Stimulated activated memory B cell treated with anti-CD40 and anti-IgM and Interleukin-4, amounts not matched to agents 10 μg/mL and 1 μg/mL and 100 μg/mL, for 72 hours (primary cell): ENCODE results near the gene ELF2.
"Not testable (repeated sequence)": the region's sequence is repeated elsewhere in the genome, so short reads cannot be mapped to it uniquely, and the experiment has no call there.

Experiments
- ATAC-seq: fragments of 150-1000 bp; cut with Tn5 transposase; 2 replicates; pipeline ENCODE4 v1.10.0; 2021
- H3K27ac Mint-ChIP-seq: one replicate; pipeline ENCODE4 v1.8.0; 2022; ENCODE audit warnings: mild to moderate bottlenecking, mixed read lengths
- H3K27me3 Mint-ChIP-seq: one replicate; pipeline ENCODE4 v1.8.0; 2022; ENCODE audit warnings: mixed read lengths
- H3K36me3 Mint-ChIP-seq: one replicate; pipeline ENCODE4 v1.8.0; 2022; ENCODE audit warnings: mixed read lengths
- H3K4me1 Mint-ChIP-seq: one replicate; pipeline ENCODE4 v1.8.0; 2022; ENCODE audit warnings: mixed read lengths
- H3K4me3 Mint-ChIP-seq: one replicate; pipeline ENCODE4 v1.8.0; 2022; ENCODE audit warnings: mild to moderate bottlenecking, moderate library complexity, mixed read lengths
- H3K9me3 Mint-ChIP-seq: one replicate; pipeline ENCODE4 v1.8.0; 2022; ENCODE audit warnings: mixed read lengths

The ELF2 gene

DNA sequence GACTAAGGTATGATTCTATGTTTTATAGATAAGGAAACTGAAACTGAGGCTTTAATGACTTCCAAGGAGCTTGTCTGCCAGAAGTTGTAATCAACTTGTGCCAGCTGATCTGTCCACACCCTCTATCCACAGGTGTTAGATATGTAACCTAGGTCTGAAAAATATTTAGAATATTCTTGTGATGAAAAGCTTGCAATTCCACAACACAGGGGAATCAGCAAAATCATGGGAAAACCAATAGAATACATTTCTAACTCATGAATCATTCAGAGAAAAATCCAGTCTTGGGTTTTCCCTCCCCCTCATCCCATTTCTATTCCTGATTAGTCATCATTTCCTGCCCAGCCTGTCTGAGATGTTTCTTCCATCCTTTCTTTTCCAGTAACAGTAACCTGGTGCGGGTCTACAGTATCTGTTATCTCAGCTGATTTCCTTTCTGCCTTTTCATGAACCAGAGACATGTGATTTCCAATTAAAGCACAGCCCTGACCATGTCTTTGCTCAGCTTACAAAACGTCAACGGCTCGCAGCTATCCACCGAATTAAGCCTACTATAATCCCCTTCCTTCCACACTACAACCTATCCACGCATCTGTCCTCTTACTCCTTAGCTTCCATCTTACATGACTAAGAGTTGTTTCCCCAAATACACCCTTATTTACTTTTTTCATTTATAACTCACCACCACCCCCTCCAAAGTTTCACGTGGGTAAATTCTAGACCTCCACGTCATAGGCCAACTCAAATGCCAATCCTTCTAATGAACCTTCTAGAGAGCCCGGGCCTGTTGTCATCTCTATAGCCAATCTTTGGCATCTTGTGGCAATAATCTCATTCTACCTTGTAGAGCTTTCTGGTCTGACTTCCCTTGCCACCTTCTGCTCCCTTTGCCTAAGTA, 162.4 kb downstream of the ELF2 start:
- peak overlapping the region; percentile 95 for H3K27ac Mint-ChIP-seq
- H3K27me3 Mint-ChIP-seq, result no peaks in the 10 kb centered on the region
- H3K4me1 Mint-ChIP-seq, result peaks cover 22% of the 10 kb centered on the region
- no peaks in the 10 kb centered on the region for H3K36me3 Mint-ChIP-seq
- no peaks in the 10 kb centered on the region for H3K9me3 Mint-ChIP-seq
- peak; percentile 34 for ATAC-seq
- H3K4me3 Mint-ChIP-seq, result peak overlapping the region; percentile 75

DNA sequence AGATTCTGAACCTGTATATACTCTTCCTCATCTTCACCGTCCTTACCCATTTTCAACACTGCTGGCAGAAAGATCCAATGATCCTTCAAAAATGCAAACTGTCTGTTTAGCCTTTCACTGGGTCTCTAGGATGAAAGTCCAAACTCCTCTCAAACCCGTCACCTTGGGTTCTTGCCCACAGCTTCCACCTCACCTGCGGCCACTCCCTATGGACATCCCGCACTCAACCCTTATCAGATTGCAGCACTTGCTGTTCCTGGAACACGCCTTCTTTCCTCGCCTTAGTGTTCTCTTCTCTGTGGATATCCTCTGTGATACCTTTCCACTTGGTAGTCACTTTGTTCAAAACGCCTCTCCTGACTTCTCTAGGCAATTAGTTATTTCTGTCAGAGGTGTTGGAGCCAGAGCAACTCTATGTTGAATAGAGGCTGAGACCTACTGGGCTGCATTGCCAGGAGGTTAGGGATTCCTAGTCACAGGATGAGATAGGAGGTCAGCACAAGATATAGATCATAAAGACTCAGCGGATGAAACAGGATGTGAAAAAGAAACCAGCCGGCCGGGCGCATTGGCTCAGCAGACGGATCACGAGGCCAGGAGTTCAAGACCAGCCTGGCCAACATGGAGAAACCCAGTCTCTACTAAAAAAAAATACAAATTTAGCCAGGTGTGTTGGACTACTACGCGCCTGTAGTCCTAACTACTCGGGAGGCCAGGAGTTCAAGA, 165.6 kb downstream of the ELF2 start:
- Mint-ChIP-seq H3K36me3 (no peaks in the 10 kb centered on the region), H3K4me1 (peaks cover 12% of the 10 kb centered on the region), H3K27ac (no peak overlapping the region), H3K4me3 (no peak overlapping the region), H3K9me3 (peaks cover 5% of the 10 kb centered on the region), H3K27me3 (no peaks in the 10 kb centered on the region)
- no peak for ATAC-seq

DNA sequence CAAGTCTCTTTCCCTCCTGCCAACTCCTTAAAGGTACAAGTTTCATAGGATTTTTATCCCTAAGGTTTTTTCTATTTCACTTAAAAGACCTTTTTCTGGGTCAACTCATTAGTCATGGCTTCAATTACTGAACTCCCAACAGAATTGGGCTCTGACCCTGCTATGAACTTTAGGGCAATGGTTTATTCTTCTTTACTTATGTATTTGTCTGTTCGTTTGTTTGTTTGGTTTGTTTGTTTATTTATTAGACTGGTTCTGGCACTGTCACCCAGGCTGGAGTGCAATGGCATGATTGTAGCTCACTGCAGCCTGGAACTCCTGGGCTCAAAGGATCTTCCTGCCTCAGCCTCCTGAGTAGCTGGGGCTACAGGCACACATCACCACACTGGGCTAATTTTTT, 167.3 kb downstream of the ELF2 start:
- Mint-ChIP-seq H3K36me3 (no peaks in the 10 kb centered on the region), H3K27me3 (no peaks in the 10 kb centered on the region), H3K4me3 (no peak overlapping the region), H3K4me1 (peaks cover 5% of the 10 kb centered on the region), H3K9me3 (peaks cover 5% of the 10 kb centered on the region), H3K27ac (no peak overlapping the region)
- no peak for ATAC-seq

DNA sequence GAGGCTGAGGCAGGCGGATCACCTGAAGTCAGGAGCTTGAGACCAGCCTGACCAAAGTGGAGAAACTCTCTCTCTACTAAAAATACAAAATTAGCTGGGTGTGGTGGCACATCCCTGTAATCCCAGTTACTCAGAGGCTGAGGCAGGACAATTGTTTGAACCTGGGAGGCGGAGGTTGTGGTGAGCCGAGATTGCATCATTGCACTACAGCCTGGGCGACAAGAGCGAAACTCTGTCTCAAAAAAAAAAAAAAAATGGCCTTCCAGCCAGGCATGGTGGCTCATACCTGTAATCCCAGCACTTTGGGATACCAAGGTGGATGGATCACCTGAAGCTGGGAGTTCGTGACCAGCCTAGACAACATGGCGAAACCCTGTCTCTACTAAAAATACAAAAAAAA, 168.7 kb downstream of the ELF2 start:
- not testable (repeated sequence) for ATAC-seq, H3K4me1 Mint-ChIP-seq, H3K36me3 Mint-ChIP-seq, H3K9me3 Mint-ChIP-seq, H3K27me3 Mint-ChIP-seq, H3K27ac Mint-ChIP-seq, H3K4me3 Mint-ChIP-seq

DNA sequence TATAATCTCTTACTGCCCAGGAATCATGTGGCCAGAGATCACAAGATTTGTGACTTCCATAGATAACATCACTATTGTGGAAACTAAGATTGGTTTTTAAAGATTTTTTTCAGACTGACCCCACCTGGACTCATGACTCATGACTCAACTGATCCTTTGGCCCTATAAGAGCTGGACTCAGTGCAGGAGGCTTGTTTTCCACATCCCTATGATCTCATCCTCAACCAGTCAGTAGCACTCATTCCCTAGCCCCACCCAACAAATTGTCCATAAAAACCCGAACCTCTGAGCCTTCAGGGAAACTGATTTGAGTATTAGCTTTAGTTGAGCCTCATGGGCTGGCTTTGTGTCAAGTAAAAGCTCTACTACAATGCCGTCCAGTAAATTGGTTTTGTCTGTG, 169.4 kb downstream of the ELF2 start:
- Mint-ChIP-seq H3K27ac (no peak overlapping the region), H3K4me1 (peaks cover 6% of the 10 kb centered on the region), H3K36me3 (no peaks in the 10 kb centered on the region), H3K27me3 (no peaks in the 10 kb centered on the region), H3K9me3 (peaks cover 5% of the 10 kb centered on the region), H3K4me3 (no peak overlapping the region)
- ATAC-seq, result no peak
